HG03196 (cell line): ENCODE data around the gene VPS13D.
"Not testable (repeated sequence)": the region's sequence is repeated elsewhere in the genome, so short reads cannot be mapped to it uniquely, and the experiment has no call there.

ENCODE experiments used
- ATAC-seq: cut with Tn5 transposase; IDR thresholded peaks from one replicate; pipeline ENCODE4 v1.9.1; 2021; ENCODE audit not compliant: unreplicated experiment

VPS13D gene

GRCh38 chr1:12359359-12360133 is 129.7 kb downstream of the VPS13D start:
- ATAC-seq, result no peak

GRCh38 chr1:12368646-12369045 is 138.8 kb downstream of the VPS13D start:
- ATAC-seq, result no peak

GRCh38 chr1:12369258-12369657 is 139.4 kb downstream of the VPS13D start:
- ATAC-seq, result no peak

- no peak for ATAC-seq
These were observed 140.6 kb downstream of the VPS13D start for GRCh38 chr1:12370333-12370975.

- ATAC-seq, result no peak
These were observed 141.2 kb downstream of the VPS13D start for GRCh38 chr1:12371053-12371452.

GRCh38 chr1:12372180-12372579 is 142.3 kb downstream of the VPS13D start:
- no peak for ATAC-seq

- ATAC-seq, result no peak
These were observed 142.9 kb downstream of the VPS13D start for GRCh38 chr1:12372761-12373160.

GRCh38 chr1:12375133-12375829 is 145.5 kb downstream of the VPS13D start:
- no peak for ATAC-seq

GRCh38 chr1:12376236-12377045 is 146.6 kb downstream of the VPS13D start:
- ATAC-seq, result no peak

GRCh38 chr1:12380326-12381249 is 150.8 kb downstream of the VPS13D start:
- ATAC-seq, result no peak

GRCh38 chr1:12383001-12383400 is 153.2 kb downstream of the VPS13D start:
- no peak for ATAC-seq

GRCh38 chr1:12383786-12384185 is 154.0 kb downstream of the VPS13D start:
- no peak for ATAC-seq

- ATAC-seq, result no peak
These were observed 155.1 kb downstream of the VPS13D start for GRCh38 chr1:12384836-12385456.

- no peak for ATAC-seq
These were observed 156.3 kb downstream of the VPS13D start for GRCh38 chr1:12386130-12386529.

- ATAC-seq, result no peak
These were observed 157.8 kb downstream of the VPS13D start for GRCh38 chr1:12387641-12388040.

- not testable (repeated sequence) for ATAC-seq
These were observed 160.5 kb downstream of the VPS13D start for GRCh38 chr1:12390296-12390695.

GRCh38 chr1:12397462-12398450 is 167.9 kb downstream of the VPS13D start:
- no peak for ATAC-seq

- ATAC-seq, result no peak
These were observed 168.6 kb downstream of the VPS13D start for GRCh38 chr1:12398479-12398878.
